Cardiac fibroblast (primary cell): ENCODE measurements around the gene ADAMTS14.

Source experiments
- DNase-seq, 2 donors: peaks; one replicate each; pipeline versions ENCODE4 v3.0.0 to v3.0.0-alpha.2; 2010; ENCODE audit warnings: low read depth in 2 of 2
- H3K4me3 ChIP-seq, 2 donors: replicated peaks in 1 of 2; 1 replicate in 1 of 2; 2 replicates in 1 of 2; pipeline ENCODE4 v1.5.1; 2011; ENCODE audit warnings: low read depth in 2 of 2, low read length in 2 of 2, mild to moderate bottlenecking in 2 of 2, moderate library complexity in 1 of 2
- CTCF ChIP-seq: IDR thresholded peaks from one replicate; pipeline ENCODE4 v1.5.1; 2011; ENCODE audit warnings: low read depth, mild to moderate bottlenecking, low read length, inconsistent platforms

The ADAMTS14 gene

GRCh38 chr10:70730955-70731354 is 58.6 kb downstream of the ADAMTS14 start:
- H3K4me3 ChIP-seq = no peak overlapping the region
- no peak for TF ChIP-seq CTCF
- DNase-seq = no peak

- no peak for TF ChIP-seq CTCF
- DNase-seq = no peak
- H3K4me3 ChIP-seq = no peak overlapping the region
Observed at GRCh38 chr10:70732569-70732968, 60.3 kb downstream of the ADAMTS14 start.

GRCh38 chr10:70733051-70733450 is 60.7 kb downstream of the ADAMTS14 start:
- no peak for DNase-seq
- H3K4me3 ChIP-seq = no peak overlapping the region
- TF ChIP-seq CTCF = no peak

- TF ChIP-seq CTCF = no peak
- no peak for DNase-seq
Observed at GRCh38 chr10:70735161-70735560, 62.9 kb downstream of the ADAMTS14 start.

GRCh38 chr10:70736525-70736924 is 64.2 kb downstream of the ADAMTS14 start:
- no peak overlapping the region for H3K4me3 ChIP-seq
- no peak for DNase-seq
- TF ChIP-seq CTCF = no peak

More at GRCh38 chr10:70735161-70735560, 62.9 kb downstream of the ADAMTS14 start:
- H3K4me3 ChIP-seq = no peak overlapping the region

GRCh38 chr10:70737250-70737649 is 64.9 kb downstream of the ADAMTS14 start:
- no peak overlapping the region for H3K4me3 ChIP-seq
- no peak for DNase-seq
- TF ChIP-seq CTCF = no peak

GRCh38 chr10:70738006-70738760 is 65.9 kb downstream of the ADAMTS14 start:
- peak; percentile 4 for TF ChIP-seq CTCF
- no peak for DNase-seq
- no peak overlapping the region for H3K4me3 ChIP-seq
